Mesenteric fat pad (tissue), 1 donor: ENCODE data around the gene EYA4. TPM values are rescaled to one million over a fixed set of nuclear protein-coding genes. Genes with fewer than 3 reads are reported as not detected.

Experiments
- DNase-seq: peaks from one replicate; pipeline ENCODE4 v3.0.0-alpha.2; 2020; ENCODE audit warnings: low spot score
- total RNA-seq: library from RNA; stranded (reverse); fragmentation: NEBNext Ultra II Directional; extraction: Animal tissue kit (Norgen Biotek cat#: 25700); gene quantifications from one replicate; pipeline ENCODE4 v1.2.1, GENCODE V29; 2021
- donor health status: DM: yes; HTN: yes; CAD: no.

Gene EYA4
- total RNA-seq, 1 donor from 2014 or later: 1.0 TPM

- DNase-seq: no peak
Observed at GRCh38 chr6:133348846-133349245, 107.7 kb downstream of the EYA4 start.

DNA sequence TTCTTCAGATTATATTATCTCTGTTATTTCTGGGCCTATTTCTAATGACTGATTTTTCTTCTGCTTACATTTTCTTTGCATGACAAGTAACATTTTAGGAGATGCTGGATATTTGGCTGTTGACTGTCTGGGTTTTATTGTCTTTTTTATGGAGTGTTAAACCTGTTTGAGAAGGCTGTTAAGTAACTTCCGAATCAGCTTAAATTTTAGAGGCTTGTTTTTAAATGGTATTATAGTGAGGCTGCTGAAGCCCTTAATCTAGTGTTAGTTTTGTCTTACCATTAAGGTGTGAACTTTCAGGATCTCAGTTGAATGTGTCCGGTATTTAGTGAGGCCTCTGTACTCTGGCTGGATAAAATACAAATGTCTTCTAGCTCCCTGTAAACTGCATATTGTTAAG is 109.8 kb downstream of the EYA4 start:
- DNase-seq: no peak

DNA sequence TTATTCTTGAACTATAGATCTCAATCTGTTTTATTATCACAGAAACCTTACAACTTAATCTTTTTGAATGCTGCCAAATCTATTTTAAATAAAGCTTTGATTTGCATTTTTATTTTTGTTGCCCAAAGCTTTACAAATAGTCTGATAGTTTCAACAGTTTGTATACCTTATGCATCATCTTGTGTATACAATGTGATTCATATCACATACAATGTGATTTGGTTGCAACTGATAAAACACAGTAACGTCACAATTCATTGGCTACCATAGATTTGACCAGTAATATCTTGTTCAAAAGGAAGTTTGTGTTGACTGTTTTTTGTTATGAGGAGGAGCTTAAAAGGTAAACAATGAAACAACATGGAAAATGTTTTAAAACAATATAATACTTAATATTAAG is 110.9 kb downstream of the EYA4 start:
- no peak for DNase-seq

DNA sequence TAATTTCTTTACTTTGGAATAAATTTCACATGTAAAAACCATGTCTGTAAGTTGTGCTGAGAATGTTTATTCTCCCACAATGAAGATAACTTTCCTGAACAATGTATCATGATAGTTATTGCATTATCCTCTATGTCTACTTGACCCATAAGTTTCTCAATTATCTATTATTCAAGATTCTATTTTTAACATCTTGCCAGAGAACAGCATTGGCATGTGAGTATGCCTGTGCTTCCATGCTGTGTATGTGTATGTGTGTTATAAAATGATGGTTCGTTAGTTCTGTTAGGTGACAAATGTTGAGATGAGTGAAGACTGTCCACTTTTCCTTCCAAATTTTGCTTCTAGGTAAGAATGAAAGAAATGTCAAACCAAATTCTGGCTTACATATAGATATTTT is 111.9 kb downstream of the EYA4 start:
- no peak for DNase-seq

GRCh38 chr6:133355922-133356321 is 114.8 kb downstream of the EYA4 start:
- DNase-seq: no peak

GRCh38 chr6:133358574-133359150 is 117.5 kb downstream of the EYA4 start:
- DNase-seq: no peak

DNA sequence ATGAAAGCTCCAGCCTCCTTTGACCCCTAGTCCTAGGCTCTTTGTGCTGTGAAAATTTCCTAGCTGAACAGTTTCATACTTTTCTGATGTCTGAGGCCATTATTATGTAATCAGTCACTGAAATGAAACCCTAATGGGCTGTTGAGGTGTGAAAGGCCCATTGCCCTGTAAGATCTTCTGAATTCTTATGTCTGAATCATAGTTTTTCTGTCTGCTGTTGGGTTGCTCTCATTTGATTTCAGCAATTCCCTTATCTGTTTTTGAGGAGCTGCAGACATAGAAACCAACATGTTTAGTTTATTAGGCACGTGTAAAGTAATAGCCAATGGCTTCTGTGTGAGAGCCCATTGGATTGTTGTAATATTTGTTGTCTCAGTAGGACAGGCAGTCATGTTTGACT is 118.1 kb downstream of the EYA4 start:
- no peak for DNase-seq

DNA sequence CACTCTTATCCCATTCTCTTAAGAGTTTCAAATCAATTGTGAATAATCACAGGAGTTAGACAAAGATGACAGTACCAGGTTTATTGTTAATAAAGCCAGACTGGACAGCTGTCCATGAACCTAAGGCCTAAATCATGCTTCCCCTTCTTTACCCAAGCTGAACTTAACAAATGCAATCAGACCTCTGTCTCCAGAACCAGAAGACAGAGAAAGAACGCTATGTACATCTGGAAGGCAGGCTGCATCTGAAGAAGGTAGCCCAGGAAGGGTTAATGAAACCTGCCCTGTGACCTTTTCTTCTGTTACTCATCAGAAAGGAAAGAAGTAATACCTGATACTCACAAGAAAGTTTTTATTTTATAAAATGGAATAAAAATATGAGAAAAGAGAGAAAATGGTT is 118.6 kb downstream of the EYA4 start:
- no peak for DNase-seq

- DNase-seq: no peak
Observed at GRCh38 chr6:133360194-133360593, 119.0 kb downstream of the EYA4 start.

DNA sequence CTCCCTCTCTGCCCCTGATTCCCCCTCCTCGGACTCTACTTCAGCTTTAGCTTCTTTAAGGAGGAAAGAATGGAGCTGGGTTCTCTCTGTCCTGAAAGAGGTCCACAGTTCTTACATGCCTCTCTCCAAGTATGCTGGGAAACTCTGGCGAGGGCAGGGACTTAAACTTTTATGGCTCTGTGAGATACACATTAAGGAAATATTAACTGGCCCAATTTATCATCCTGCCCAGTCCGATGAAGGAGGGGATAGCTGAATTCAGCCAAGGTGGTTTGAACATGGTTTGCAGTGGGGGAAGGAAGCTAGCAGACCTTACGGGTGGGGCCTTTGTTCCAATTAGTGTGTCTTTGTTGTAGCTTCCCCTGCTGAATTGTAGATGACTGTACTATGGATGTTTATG is 121.7 kb downstream of the EYA4 start:
- DNase-seq: no peak

GRCh38 chr6:133368664-133369063 is 127.5 kb downstream of the EYA4 start:
- DNase-seq: no peak

DNA sequence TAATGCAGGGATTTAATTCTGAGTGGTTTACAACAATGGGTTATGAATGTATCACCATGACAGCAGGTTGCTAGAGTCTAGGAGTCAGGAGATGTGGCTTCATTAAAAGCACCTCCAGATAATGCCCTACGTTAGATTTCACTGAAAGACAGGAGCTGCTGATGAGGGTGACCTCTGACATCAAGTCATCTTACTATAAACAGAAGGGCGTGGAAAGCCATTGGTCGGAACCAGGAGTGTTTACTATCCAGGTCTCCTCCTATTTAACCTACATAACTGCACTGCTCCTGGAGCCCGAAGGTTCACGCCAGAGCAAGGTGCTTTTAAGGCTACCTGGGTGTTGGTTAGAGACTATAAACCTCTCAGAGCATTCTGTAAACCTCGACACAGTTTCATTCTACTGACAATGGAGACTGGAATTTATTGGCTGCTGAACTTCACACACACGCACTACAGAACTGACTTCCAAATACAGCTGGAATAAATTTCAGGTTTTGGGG is 128.7 kb downstream of the EYA4 start:
- no peak for DNase-seq

- no peak for DNase-seq
Observed at GRCh38 chr6:133376743-133377142, 135.6 kb downstream of the EYA4 start.

- DNase-seq: no peak
Observed at GRCh38 chr6:133377219-133377618, 136.1 kb downstream of the EYA4 start.

- DNase-seq: no peak
Observed at GRCh38 chr6:133380047-133380446, 138.9 kb downstream of the EYA4 start.

GRCh38 chr6:133380723-133381122 is 139.6 kb downstream of the EYA4 start:
- no peak for DNase-seq

DNA sequence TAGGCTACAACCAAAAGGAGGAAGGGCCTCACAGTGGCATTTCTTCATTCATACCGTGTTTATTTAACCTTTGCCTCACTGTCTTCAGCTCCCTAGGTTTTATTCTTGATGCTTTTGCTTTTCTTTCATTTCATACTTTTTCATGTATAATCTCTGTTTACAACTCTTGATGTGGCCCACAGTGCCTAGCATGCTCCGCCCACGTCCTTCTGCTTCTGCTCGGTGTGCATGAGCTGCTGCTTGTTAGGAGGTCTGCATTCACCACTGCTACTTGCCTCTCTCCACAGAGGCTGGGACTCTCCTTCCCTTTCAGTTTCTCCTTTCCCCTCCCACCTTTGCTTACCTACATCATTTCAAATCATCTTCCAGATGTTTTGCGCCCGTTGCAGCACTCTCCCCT is 147.6 kb downstream of the EYA4 start:
- DNase-seq: no peak

DNA sequence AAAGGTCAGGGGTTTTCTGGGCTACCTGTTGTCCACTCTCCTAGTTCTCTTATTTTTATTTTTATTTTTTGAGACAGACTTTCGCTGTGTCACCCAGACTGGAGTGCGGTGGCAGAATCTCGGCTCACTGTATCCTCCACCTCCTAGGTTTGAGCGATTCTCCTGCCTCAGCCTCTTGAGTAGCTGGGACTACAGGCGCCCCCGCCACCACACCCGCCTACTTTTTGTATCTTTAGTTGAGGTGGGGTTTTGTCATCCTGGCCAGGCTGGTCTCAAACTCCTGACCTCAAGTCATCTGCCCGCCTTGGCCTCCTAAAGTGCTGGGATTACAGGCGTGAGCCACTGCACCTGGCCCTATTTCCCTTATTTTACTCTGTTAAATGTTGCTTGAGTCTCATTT is 149.0 kb downstream of the EYA4 start:
- DNase-seq: no peak

- no peak for DNase-seq
Observed at GRCh38 chr6:133392015-133392414, 150.9 kb downstream of the EYA4 start.

GRCh38 chr6:133392641-133393040 is 151.5 kb downstream of the EYA4 start:
- DNase-seq: no peak

DNA sequence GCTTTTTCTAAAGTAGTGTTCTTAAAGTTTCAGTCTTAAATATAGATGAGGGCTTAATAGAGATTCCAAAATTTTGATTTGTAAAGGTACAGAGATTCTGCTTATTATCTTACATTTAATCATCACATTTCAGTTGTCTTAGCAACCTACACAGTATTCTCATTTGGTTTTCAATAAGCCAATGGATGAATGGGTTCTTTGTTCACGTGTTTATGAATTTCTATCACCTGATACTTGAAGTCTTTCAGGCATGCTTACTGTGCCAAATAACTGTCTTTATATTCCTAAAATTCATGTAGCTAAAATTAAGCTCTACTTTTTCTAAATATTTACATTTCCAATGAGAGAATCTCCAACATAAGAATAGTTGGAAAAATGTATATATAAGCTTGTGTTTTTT is 152.7 kb downstream of the EYA4 start:
- no peak for DNase-seq

GRCh38 chr6:133394630-133395029 is 153.5 kb downstream of the EYA4 start:
- DNase-seq: no peak

- DNase-seq: no peak
Observed at GRCh38 chr6:133396233-133396983, 155.3 kb downstream of the EYA4 start.
